Stimulated activated CD4-positive, alpha-beta T cell treated with anti-CD3 and anti-CD28 coated beads, Interleukin-15, amount 100 ng/mL, for 1 hour (primary cell): ENCODE data around the gene PCDHA1.
"Not testable (repeated sequence)": the region's sequence is repeated elsewhere in the genome, so short reads cannot be mapped to it uniquely, and the experiment has no call there.

Experiments used
- DNase-seq, 2 donors: peaks; one replicate each; pipeline ENCODE4 v3.0.0-alpha.2; 2020; ENCODE audit warnings: low read depth in 1 of 2, low spot score in 1 of 2

The PCDHA1 gene

GRCh38 chr5:140785905-140786686 lies at the start of gene PCDHA1:
PCDHA1 (plus strand) TSS chr5:140786140.
- no peak for DNase-seq

GRCh38 chr5:140737486-140737885 lies 48.5 kb upstream of the PCDHA1 start:
- no peak for DNase-seq

- no peak for DNase-seq
Measured at GRCh38 chr5:140741967-140742366, 44.0 kb upstream of the PCDHA1 start.

GRCh38 chr5:140753561-140753960 lies 32.4 kb upstream of the PCDHA1 start:
- no peak for DNase-seq

- no peak for DNase-seq
Measured at GRCh38 chr5:140764177-140764973, 21.6 kb upstream of the PCDHA1 start.

- DNase-seq, result no peak
Measured at GRCh38 chr5:140767444-140767843, 18.5 kb upstream of the PCDHA1 start.

- no peak for DNase-seq
Measured at GRCh38 chr5:140780512-140780911, 5.4 kb upstream of the PCDHA1 start.

GRCh38 chr5:140787422-140787821 lies 1.5 kb downstream of the PCDHA1 start:
- DNase-seq, result not testable (repeated sequence)

- DNase-seq, result not testable (repeated sequence)
Measured at GRCh38 chr5:140787849-140788504, 2.0 kb downstream of the PCDHA1 start.

GRCh38 chr5:140791089-140791488 lies 5.1 kb downstream of the PCDHA1 start:
- no peak for DNase-seq

GRCh38 chr5:140794595-140795258 lies 8.8 kb downstream of the PCDHA1 start, which contains the start of gene PCDHA2:
PCDHA2 (plus strand) TSS chr5:140794852.
- no peak for DNase-seq

GRCh38 chr5:140795259-140795641 lies 9.3 kb downstream of the PCDHA1 start:
- no peak for DNase-seq

- DNase-seq, result not testable (repeated sequence)
Measured at GRCh38 chr5:140796072-140796717, 10.3 kb downstream of the PCDHA1 start.

GRCh38 chr5:140796718-140797095 lies 10.8 kb downstream of the PCDHA1 start:
- DNase-seq, result no peak

- no peak for DNase-seq
Measured at GRCh38 chr5:140800816-140801493, 15.0 kb downstream of the PCDHA1 start, which contains the start of gene PCDHA3. PCDHA3 (plus strand) TSS chr5:140801057.

- no peak for DNase-seq
Measured at GRCh38 chr5:140801494-140801841, 15.5 kb downstream of the PCDHA1 start.

GRCh38 chr5:140802381-140802780 lies 16.4 kb downstream of the PCDHA1 start:
- DNase-seq, result not testable (repeated sequence)

- DNase-seq, result no peak
Measured at GRCh38 chr5:140802781-140803271, 16.9 kb downstream of the PCDHA1 start.

GRCh38 chr5:140806834-140807775 lies 21.2 kb downstream of the PCDHA1 start, which contains the start of gene PCDHA4:
PCDHA4 (plus strand) TSS chr5:140807068.
- no peak for DNase-seq
